OCI-LY1 (cell line): ENCODE data around the gene CHST15.

Experiments used
- H2AFZ ChIP-seq: fragments of 200-600 bp; sonication (generic), shearing (Covaris generic); 2 replicates; pipeline ENCODE4 v1.6.0; 2014; ENCODE audit warnings: antibody characterized with exemption, mild to moderate bottlenecking, low read length
- H3F3A ChIP-seq: fragments of 200-600 bp; sonication (generic), shearing (Covaris generic); 2 replicates; pipeline ENCODE4 v1.6.0; 2014; ENCODE audit warnings: mild to moderate bottlenecking, antibody characterized with exemption, low read length, moderate library complexity; ENCODE audit not compliant: insufficient read depth
- H3K27ac ChIP-seq: fragments of 200-600 bp; sonication (generic); 2 replicates; pipeline ENCODE4 v1.5.1; 2014; ENCODE audit warnings: low read length, mixed run types, mild to moderate bottlenecking, low read depth; ENCODE audit not compliant: poor library complexity, severe bottlenecking
- H3K27me3 ChIP-seq: fragments of 200-600 bp; sonication (generic); 2 replicates; pipeline ENCODE4 v1.6.0; 2014; ENCODE audit warnings: antibody characterized with exemption, mild to moderate bottlenecking, low read length, moderate library complexity; ENCODE audit not compliant: insufficient read depth
- H3K36me3 ChIP-seq: fragments of 200-600 bp; sonication (generic); 2 replicates; pipeline ENCODE4 v1.6.1; 2014; ENCODE audit warnings: mild to moderate bottlenecking, antibody characterized with exemption, low read length, moderate library complexity, mixed read lengths; ENCODE audit not compliant: insufficient read depth
- H3K4me1 ChIP-seq: fragments of 200-600 bp; sonication (generic); 2 replicates; pipeline ENCODE4 v1.5.1; 2014; ENCODE audit warnings: mild to moderate bottlenecking, low read length, moderate library complexity; ENCODE audit not compliant: insufficient read depth, severe bottlenecking
- H3K4me2 ChIP-seq: fragments of 200-600 bp; sonication (generic), shearing (Covaris generic); 2 replicates; pipeline ENCODE4 v1.6.1; 2014; ENCODE audit warnings: low read length
- H3K4me3 ChIP-seq: fragments of 200-600 bp; sonication (generic); 2 replicates; pipeline ENCODE4 v1.5.1; 2014; ENCODE audit warnings: low read length, low read depth, mild to moderate bottlenecking, mixed read lengths; ENCODE audit not compliant: poor library complexity, severe bottlenecking
- H3K79me2 ChIP-seq: fragments of 200-600 bp; shearing (Covaris generic); 2 replicates; pipeline ENCODE4 v1.6.1; 2016; ENCODE audit warnings: mixed run types, low read length, mixed read lengths; ENCODE audit not compliant: insufficient read depth
- H3K9ac ChIP-seq: fragments of 200-600 bp; sonication (generic), shearing (Covaris generic); 2 replicates; pipeline ENCODE4 v1.6.1; 2014; ENCODE audit warnings: mild to moderate bottlenecking, low read length, mixed read lengths
- H3K9me2 ChIP-seq: fragments of 200-600 bp; sonication (generic), shearing (Covaris generic); 2 replicates; pipeline ENCODE4 v1.6.1; 2014; ENCODE audit warnings: low read depth, mild to moderate bottlenecking, low read length, mixed read lengths
- H3K9me3 ChIP-seq: fragments of 200-600 bp; shearing (Covaris generic); 2 replicates; pipeline ENCODE4 v1.6.1; 2014; ENCODE audit warnings: low read length, mixed read lengths
- H4K20me1 ChIP-seq: fragments of 200-600 bp; sonication (generic), shearing (Covaris generic); 2 replicates; pipeline ENCODE4 v1.6.0; 2016; ENCODE audit warnings: mild to moderate bottlenecking, low read length; ENCODE audit not compliant: insufficient read depth
- EZH2 ChIP-seq: fragments of 200-600 bp; sonication (generic), shearing (Covaris generic); IDR thresholded peaks from 2 replicates; pipeline ENCODE4 v1.8.0; 2017; ENCODE audit warnings: borderline replicate concordance, mixed run types, mild to moderate bottlenecking, antibody characterized with exemption, low read length, moderate library complexity, mixed read lengths
- TF ChIP-seq, protein P1 (sequence below): fragments of 200-600 bp; sonication (generic), shearing (Covaris generic); IDR thresholded peaks from 2 replicates; pipeline ENCODE4 v1.5.1; 2017; ENCODE audit warnings: mild to moderate bottlenecking, antibody characterized with exemption, low read length, moderate library complexity, mixed read lengths

CHST15 gene

DNA sequence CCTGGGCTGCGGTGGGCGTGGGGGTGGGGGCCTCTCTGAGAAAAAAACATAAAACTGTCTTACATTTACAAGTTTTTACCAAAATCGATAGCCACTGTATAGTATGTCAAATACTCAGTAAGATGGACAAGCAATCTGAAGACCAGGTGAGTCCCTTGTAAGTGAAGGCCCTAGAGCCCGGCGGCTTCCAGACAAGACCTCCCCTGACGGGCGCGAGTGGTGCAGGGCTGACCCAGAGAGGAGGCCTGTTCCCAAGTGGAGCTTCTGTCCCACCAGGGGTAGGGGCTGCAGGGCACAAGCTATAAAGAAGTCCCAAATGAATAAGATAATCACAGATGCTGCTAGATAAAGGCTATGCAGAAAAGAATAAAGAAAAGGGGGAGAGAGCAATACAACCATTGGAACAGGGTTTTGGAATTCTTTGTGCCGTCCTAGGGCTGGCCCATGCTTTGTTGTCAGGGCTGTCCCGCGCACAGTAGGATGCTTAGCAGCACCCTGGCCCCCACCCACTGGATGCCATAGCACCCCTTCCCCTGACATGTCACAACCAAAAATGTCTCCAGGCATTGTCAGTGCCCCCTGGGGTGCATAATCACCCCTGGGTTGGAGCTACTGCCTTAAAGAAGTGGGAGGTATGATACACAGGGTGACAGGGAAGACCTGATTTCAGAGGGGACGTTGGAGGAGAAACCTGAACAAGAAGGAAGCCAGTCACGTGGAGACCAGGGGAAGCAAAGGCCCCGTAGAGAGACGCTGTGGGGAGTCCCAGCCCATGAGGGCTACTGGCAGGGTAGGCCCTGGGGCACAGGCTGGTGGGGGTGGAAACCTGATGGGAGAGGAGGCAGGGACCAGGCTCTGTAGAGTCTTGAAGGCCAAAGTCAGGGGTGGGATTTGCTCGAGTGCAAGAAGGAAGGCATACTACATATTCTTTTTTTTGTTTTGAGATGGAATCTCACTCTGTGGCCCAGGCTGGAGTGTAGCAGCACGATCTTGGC is 43.1 kb downstream of the CHST15 start:
- H3K36me3 ChIP-seq = peaks cover 13% of the 10 kb centered on the region
- H3K27me3 ChIP-seq = no peaks in the 10 kb centered on the region
- no peak overlapping the region for H3K4me3 ChIP-seq
- no peak overlapping the region for H2AFZ ChIP-seq
- H3K9me3 ChIP-seq = no peaks in the 10 kb centered on the region
- H3F3A ChIP-seq = no peaks in the 10 kb centered on the region
- peaks cover 16% of the 10 kb centered on the region for H3K4me1 ChIP-seq
- no peak overlapping the region for H3K27ac ChIP-seq
- H4K20me1 ChIP-seq = no peaks in the 10 kb centered on the region
- no peak for TF ChIP-seq EZH2
- TF ChIP-seq, protein P1, sequence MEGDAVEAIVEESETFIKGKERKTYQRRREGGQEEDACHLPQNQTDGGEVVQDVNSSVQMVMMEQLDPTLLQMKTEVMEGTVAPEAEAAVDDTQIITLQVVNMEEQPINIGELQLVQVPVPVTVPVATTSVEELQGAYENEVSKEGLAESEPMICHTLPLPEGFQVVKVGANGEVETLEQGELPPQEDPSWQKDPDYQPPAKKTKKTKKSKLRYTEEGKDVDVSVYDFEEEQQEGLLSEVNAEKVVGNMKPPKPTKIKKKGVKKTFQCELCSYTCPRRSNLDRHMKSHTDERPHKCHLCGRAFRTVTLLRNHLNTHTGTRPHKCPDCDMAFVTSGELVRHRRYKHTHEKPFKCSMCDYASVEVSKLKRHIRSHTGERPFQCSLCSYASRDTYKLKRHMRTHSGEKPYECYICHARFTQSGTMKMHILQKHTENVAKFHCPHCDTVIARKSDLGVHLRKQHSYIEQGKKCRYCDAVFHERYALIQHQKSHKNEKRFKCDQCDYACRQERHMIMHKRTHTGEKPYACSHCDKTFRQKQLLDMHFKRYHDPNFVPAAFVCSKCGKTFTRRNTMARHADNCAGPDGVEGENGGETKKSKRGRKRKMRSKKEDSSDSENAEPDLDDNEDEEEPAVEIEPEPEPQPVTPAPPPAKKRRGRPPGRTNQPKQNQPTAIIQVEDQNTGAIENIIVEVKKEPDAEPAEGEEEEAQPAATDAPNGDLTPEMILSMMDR = no peak
- H3K79me2 ChIP-seq = no peaks in the 10 kb centered on the region
- H3K9me2 ChIP-seq = no peaks in the 10 kb centered on the region
- H3K9ac ChIP-seq = no peak overlapping the region
- no peak overlapping the region for H3K4me2 ChIP-seq

- Histone ChIP-seq H3K36me3 (peaks cover 17% of the 10 kb centered on the region), H3K27ac (no peak overlapping the region), H2AFZ (no peak overlapping the region), H3F3A (no peaks in the 10 kb centered on the region), H4K20me1 (no peaks in the 10 kb centered on the region), H3K4me3 (no peak overlapping the region), H3K27me3 (no peaks in the 10 kb centered on the region), H3K9me3 (no peaks in the 10 kb centered on the region), H3K9me2 (no peaks in the 10 kb centered on the region), H3K4me2 (no peak overlapping the region), H3K4me1 (peaks cover 15% of the 10 kb centered on the region), H3K9ac (no peak overlapping the region), H3K79me2 (no peaks in the 10 kb centered on the region)
- TF ChIP-seq, protein P1 = no peak
- no peak for TF ChIP-seq EZH2
Measured at GRCh38 chr10:124049484-124049883, 43.9 kb downstream of the CHST15 start.

GRCh38 chr10:124048371-124049290 is 44.8 kb downstream of the CHST15 start:
- Histone ChIP-seq H3K4me3 (no peak overlapping the region), H3K4me2 (no peak overlapping the region), H3F3A (no peaks in the 10 kb centered on the region), H3K9me2 (no peaks in the 10 kb centered on the region), H3K36me3 (peaks cover 21% of the 10 kb centered on the region), H4K20me1 (no peaks in the 10 kb centered on the region), H2AFZ (no peak overlapping the region), H3K27me3 (no peaks in the 10 kb centered on the region), H3K4me1 (peaks cover 8% of the 10 kb centered on the region), H3K79me2 (no peaks in the 10 kb centered on the region), H3K9ac (no peak overlapping the region), H3K9me3 (no peaks in the 10 kb centered on the region), H3K27ac (no peak overlapping the region)
- TF ChIP-seq, protein P1 = no peak
- TF ChIP-seq EZH2 = no peak
